ENCODE data around the gene CHIC2.

- TF ChIP-seq EZH2 (IDR thresholded peaks at IDR 0.05; ENCODE audit: borderline replicate concordance, low read depth, low read length, severe bottlenecking) (no peak), CTCF (IDR thresholded peaks at IDR 0.05; ENCODE audit: borderline replicate concordance, extremely low read depth, low read length, poor library complexity, severe bottlenecking) (no peak)
These were observed 37.1 kb downstream of the CHIC2 start for GRCh38 chr4:54027311-54027710.
